PC-9 (cell line): ENCODE results near the gene RAB40C.

Experiments used
- CTCF ChIP-seq: fragments of 200-600 bp; sonication (generic); conservative IDR thresholded peaks from 2 replicates; pipeline ENCODE4 v1.6.1; 2017; ENCODE audit warnings: mixed run types, antibody characterized with exemption, mild to moderate bottlenecking, moderate library complexity
- EZH2 ChIP-seq: fragments of 200-600 bp; sonication (generic); IDR thresholded peaks from 2 replicates; pipeline ENCODE4 v1.8.0; 2017; ENCODE audit warnings: antibody characterized with exemption, low read depth

- TF ChIP-seq CTCF (no peak), EZH2 (no peak)
Measured at GRCh38 chr16:565419-566330, 24.2 kb upstream of the RAB40C start.
